Endothelial cell of umbilical vein (primary cell): ENCODE results near the gene CAPN15. TPM values are rescaled to one million over a fixed set of nuclear protein-coding genes. Genes with fewer than 3 reads are reported as not detected.

Experiments
- BruUV-seq: library from RNA; stranded (reverse); fragments of 400-500 nt; replicated peaks from 2 replicates; lab custom pipeline; 2021; lab: Mats Ljungman, UMichigan
- CTCF ChIA-PET: fragments of 300-600, 350-600 bp; sonication (Branson Sonifier 250); formaldehyde crosslinking; loops from one replicate; lab custom pipeline; 2021; ENCODE audit warnings: antibody characterized with exemption, inconsistent platforms; lab: Charles Lee
- POLR2A ChIA-PET: fragments of 300-600, 350-600 bp; sonication (Branson Sonifier 250); formaldehyde crosslinking; loops from one replicate; lab custom pipeline; 2021; ENCODE audit warnings: antibody characterized with exemption, inconsistent platforms; lab: Charles Lee
- DNase-seq: peaks from one replicate; pipeline ENCODE4 v3.0.0-alpha.2; 2011; ENCODE audit warnings: low read depth, low spot score
- FAIRE-seq: peaks from 2 replicates; lab custom pipeline; 2011; peaks lifted over from hg19 to GRCh38; lab: Jason Lieb, UNC
- H2AFZ ChIP-seq: 2 replicates; pipeline ENCODE4 v1.6.0; 2012; ENCODE audit warnings: low read depth, low read length, control low read depth, inconsistent platforms
- H3K27ac ChIP-seq: 2 replicates; pipeline ENCODE4 v1.5.1; 2011; ENCODE audit warnings: low read depth, mild to moderate bottlenecking, control low read depth, low read length, moderate library complexity; ENCODE audit not compliant: insufficient read depth
- H3K27me3 ChIP-seq, 2 experiments: 2 replicates each; pipeline versions ENCODE4 v1.6.0 to v1.6.1; 2011; ENCODE audit warnings: low read length in 2 of 2, mixed read lengths in 1 of 2; ENCODE audit not compliant: control insufficient read depth in 2 of 2, insufficient read depth in 2 of 2
- H3K36me3 ChIP-seq, 2 experiments: 2 replicates in 1 of 2; 3 replicates in 1 of 2; pipeline ENCODE4 v1.5.1; 2011; ENCODE audit warnings: low read length in 2 of 2, mild to moderate bottlenecking in 1 of 2, moderate library complexity in 1 of 2; ENCODE audit not compliant: control insufficient read depth in 2 of 2, insufficient read depth in 2 of 2; ENCODE audit errors: extremely low read depth in 1 of 2
- H3K4me1 ChIP-seq: 3 replicates; pipeline ENCODE4 v1.5.1; 2011; ENCODE audit warnings: mild to moderate bottlenecking, low read length; ENCODE audit not compliant: control insufficient read depth, insufficient read depth; ENCODE audit errors: extremely low read depth
- H3K4me2 ChIP-seq: 2 replicates; pipeline ENCODE4 v1.6.1; 2011; ENCODE audit warnings: low read length, control low read depth, mixed read lengths; ENCODE audit not compliant: insufficient read depth
- H3K4me3 ChIP-seq, 3 experiments: fragments of 200-600 bp in 1 of 3; sonication (generic), shearing (Covaris generic) in 1 of 3; replicated peaks in 1 of 3; 2 replicates each; pipeline ENCODE4 v1.5.1; 2011 to 2016; ENCODE audit warnings: control low read depth in 3 of 3, low read length in 3 of 3, mild to moderate bottlenecking in 2 of 3, inconsistent platforms in 1 of 3, low read depth in 1 of 3, moderate library complexity in 1 of 3; ENCODE audit not compliant: insufficient read depth in 1 of 3
- H3K79me2 ChIP-seq: 2 replicates; pipeline ENCODE4 v1.6.0; 2012; ENCODE audit warnings: low read length, inconsistent platforms; ENCODE audit not compliant: control insufficient read depth, insufficient read depth
- H3K9ac ChIP-seq: replicated peaks from 2 replicates; pipeline ENCODE3; 2011; ENCODE audit warnings: low read length, control low read depth; ENCODE audit not compliant: insufficient read depth; ENCODE audit errors: extremely low read depth
- H3K9me1 ChIP-seq: replicated peaks from 3 replicates; pipeline ENCODE4 v1.6.0; 2011; ENCODE audit warnings: mild to moderate bottlenecking, low read length; ENCODE audit not compliant: control insufficient read depth, insufficient read depth; ENCODE audit errors: extremely low read depth
- H3K9me3 ChIP-seq: replicated peaks from 2 replicates; pipeline ENCODE4 v1.5.1; 2012; ENCODE audit warnings: low read length, inconsistent platforms; ENCODE audit not compliant: control insufficient read depth, insufficient read depth
- H4K20me1 ChIP-seq: replicated peaks from 2 replicates; pipeline ENCODE3; 2011; ENCODE audit warnings: mild to moderate bottlenecking, low read length; ENCODE audit not compliant: control insufficient read depth, insufficient read depth; ENCODE audit errors: extremely low read depth
- CTCF ChIP-seq, 2 donors: IDR thresholded peaks; 1 replicate in 1 of 2; 2 replicates in 1 of 2; pipeline ENCODE4 v1.5.1; 2011; ENCODE audit warnings: low read length in 2 of 2, mild to moderate bottlenecking in 2 of 2, moderate library complexity in 2 of 2, control low read depth in 1 of 2, inconsistent platforms in 1 of 2, low read depth in 1 of 2; ENCODE audit not compliant: insufficient read depth in 1 of 2; ENCODE audit errors: extremely low read depth in 1 of 2
- EZH2 ChIP-seq: IDR thresholded peaks from 2 replicates; pipeline ENCODE4 v1.6.1; 2012; ENCODE audit warnings: borderline replicate concordance, low read depth, mild to moderate bottlenecking, moderate library complexity, low read length, inconsistent platforms; ENCODE audit not compliant: severe bottlenecking
- FOS ChIP-seq: IDR thresholded peaks from 2 replicates; pipeline ENCODE4 v1.6.1; 2011; ENCODE audit warnings: mild to moderate bottlenecking, low read length, moderate library complexity, borderline replicate concordance; ENCODE audit not compliant: insufficient read depth
- GATA2 ChIP-seq: IDR thresholded peaks from 2 replicates; pipeline ENCODE4 v1.7.0; 2011; ENCODE audit warnings: low read depth, mild to moderate bottlenecking, moderate library complexity, mixed read lengths, low read length; ENCODE audit not compliant: insufficient read length, insufficient read depth
- JUN ChIP-seq: IDR thresholded peaks from 2 replicates; pipeline ENCODE4 v1.6.1; 2011; ENCODE audit warnings: borderline replicate concordance, low read depth; ENCODE audit not compliant: insufficient read length, insufficient read depth
- MAX ChIP-seq: IDR thresholded peaks from 2 replicates; pipeline ENCODE4 v1.6.1; 2011; ENCODE audit not compliant: insufficient read depth, insufficient read length
- MYC ChIP-seq: IDR thresholded peaks from one replicate; pipeline ENCODE4 v1.6.1; 2011; ENCODE audit warnings: mild to moderate bottlenecking, low read depth, low read length
- POLR2A ChIP-seq: IDR thresholded peaks from 2 replicates; pipeline ENCODE4 v1.6.1; 2012; ENCODE audit warnings: low read depth, mild to moderate bottlenecking, control low read depth, low read length
- POLR2AphosphoS5 ChIP-seq: IDR thresholded peaks from 2 replicates; pipeline ENCODE4 v1.6.1; 2012; ENCODE audit warnings: low read depth, mild to moderate bottlenecking, control low read depth, low read length, moderate library complexity; ENCODE audit not compliant: insufficient read depth
- dilution Hi-C: fragments of 300-500 bp; cut with MboI; formaldehyde crosslinking; loops from one replicate; pipeline ENCODE4 v1.15.0; 2019; ENCODE audit warnings: low sequenced_read_pairs; ENCODE audit not compliant: extremely low pct_ligation_motif_present
- intact Hi-C: fragments of 100-400 bp; cut with micrococcal nuclease; formaldehyde crosslinking; loops from one replicate; pipeline ENCODE4 v1.10.0; 2022
- polyA plus RNA-seq, 4 experiments: library from polyadenylated mRNA; depleted of rRNA in 3 of 4; stranded (reverse) in 3 of 4; unstranded in 1 of 4; fragments of >200 nt; gene quantifications; 2 replicates each; pipeline versions ENCODE4 v1.2.1 to v1.2.3, GENCODE V29; 2011 to 2012; ENCODE audit warnings: missing spikeins in 1 of 4
- total RNA-seq: library from RNA; stranded (reverse); gene quantifications from 2 replicates; pipeline ENCODE4 v1.2.3, GENCODE V29; 2021

Gene CAPN15
- total and polyA plus RNA-seq, 2 donors (not counting 3 experiments of a cell fraction or from before 2014, with no cell fraction given): 33.9 to 65.0 TPM

GRCh38 chr16:535446-536405 is 8.2 kb downstream of the CAPN15 start:
- intact Hi-C loops: no loop called here

More at GRCh38 chr16:535446-536405, 8.2 kb downstream of the CAPN15 start:
- no peaks in the 10 kb centered on the region for H3K27me3 ChIP-seq
- H4K20me1 ChIP-seq: no peaks in the 10 kb centered on the region
- DNase-seq: no peak
- no peak overlapping the region for H3K9ac ChIP-seq
- no peaks in the 10 kb centered on the region for H3K9me3 ChIP-seq
- H3K4me1 ChIP-seq: no peaks in the 10 kb centered on the region
- H3K36me3 ChIP-seq: peaks cover 1 to 3% of the 10 kb centered on the region in 2 experiments
- no peak for FAIRE-seq
- no peak overlapping the region for H3K27ac ChIP-seq
- no peak overlapping the region for H3K4me2 ChIP-seq
- peaks cover 86% of the 10 kb centered on the region for H3K79me2 ChIP-seq
- no peak overlapping the region for H2AFZ ChIP-seq
- H3K9me1 ChIP-seq: no peaks in the 10 kb centered on the region
- BruUV-seq: no TSS peak
- ChIA-PET CTCF (no interaction called here), POLR2A (no interaction called here)
- no peak overlapping the region for H3K4me3 ChIP-seq
- TF ChIP-seq GATA2 (no peak), CTCF (IDR thresholded peaks at IDR 0.05; ENCODE audit: extremely low read depth in 1 of 2, insufficient read depth in 1 of 2, low read depth in 1 of 2, low read length in 2 of 2) (no peak), POLR2A (no peak), MYC (no peak), JUN (no peak), MAX (no peak), POLR2AphosphoS5 (no peak), FOS (no peak), EZH2 (no peak)
- dilution Hi-C loops: no loop called here
